ENCODE results near the gene SLC9A9.

The SLC9A9 gene

GRCh38 chr3:143266927-143267326 is 581.3 kb downstream of the SLC9A9 start:
- DNase-seq = no peak

- no peak for DNase-seq
Observed at GRCh38 chr3:143266511-143266910, 581.8 kb downstream of the SLC9A9 start.

DNA sequence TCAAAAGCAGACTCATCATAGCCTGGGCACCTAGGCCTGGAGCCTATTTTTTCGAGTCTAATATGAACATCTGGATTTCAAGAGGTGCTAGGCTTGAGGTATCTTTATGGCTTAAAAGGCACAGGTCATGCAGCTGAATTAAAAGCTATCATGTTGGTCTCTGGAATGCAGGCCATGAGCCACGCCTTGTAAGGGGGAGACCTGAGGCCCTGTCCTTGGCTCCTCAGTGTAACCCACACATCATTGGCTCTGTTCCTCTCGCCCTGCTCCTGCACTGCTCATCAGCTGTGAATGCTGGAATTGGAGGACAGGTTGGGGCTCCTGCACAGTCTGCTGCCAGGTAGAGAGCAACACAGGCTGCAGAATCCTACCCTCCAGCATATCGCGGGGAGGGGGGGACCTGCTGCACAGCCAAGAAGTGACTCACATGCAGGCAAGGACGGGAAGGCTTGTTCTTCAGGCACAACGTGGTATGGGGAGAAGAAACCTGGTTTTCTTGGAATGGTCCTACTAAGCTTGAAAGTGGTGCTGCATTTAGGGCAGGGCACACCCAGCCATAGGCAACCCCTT is 582.7 kb downstream of the SLC9A9 start:
- DNase-seq = no peak

DNA sequence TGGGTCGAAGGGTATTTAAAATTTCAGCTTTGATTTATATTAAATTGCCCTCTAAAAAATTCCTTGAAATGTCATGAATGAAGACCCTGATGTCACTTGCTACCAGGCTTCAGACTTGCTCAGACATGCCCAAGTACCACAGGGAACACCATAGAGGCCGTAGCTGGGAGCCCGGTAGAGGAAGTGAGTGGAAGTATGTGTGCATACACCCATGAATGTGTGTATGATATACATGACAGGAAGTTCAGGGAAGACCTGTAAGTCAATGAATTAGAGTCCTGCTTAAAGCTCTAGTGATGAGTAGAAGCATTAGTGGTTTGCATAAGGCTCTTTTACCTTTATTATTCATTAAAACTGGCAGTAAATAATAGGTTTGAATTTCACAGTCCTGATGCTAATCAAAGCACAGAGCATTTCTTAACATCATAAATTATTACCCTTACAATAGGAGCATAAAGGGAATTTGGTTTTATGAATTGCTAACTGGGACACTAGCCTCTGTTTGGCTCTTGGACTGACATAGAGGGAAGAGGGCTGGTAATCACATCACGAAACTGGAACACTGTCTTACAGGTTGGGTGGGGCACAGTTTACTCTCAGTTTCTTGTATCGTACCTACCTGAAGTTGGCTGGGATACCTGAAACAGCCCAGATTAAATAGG is 584.3 kb downstream of the SLC9A9 start:
- DNase-seq = no peak

GRCh38 chr3:143261848-143262247 is 586.4 kb downstream of the SLC9A9 start:
- DNase-seq = no peak

GRCh38 chr3:143258692-143259091 is 589.6 kb downstream of the SLC9A9 start:
- DNase-seq = no peak

- DNase-seq = no peak
Observed at GRCh38 chr3:143256416-143256815, 591.9 kb downstream of the SLC9A9 start.

- DNase-seq = no peak
Observed at GRCh38 chr3:143255739-143256138, 592.5 kb downstream of the SLC9A9 start.

- no peak for DNase-seq
Observed at GRCh38 chr3:143252931-143253330, 595.3 kb downstream of the SLC9A9 start.

DNA sequence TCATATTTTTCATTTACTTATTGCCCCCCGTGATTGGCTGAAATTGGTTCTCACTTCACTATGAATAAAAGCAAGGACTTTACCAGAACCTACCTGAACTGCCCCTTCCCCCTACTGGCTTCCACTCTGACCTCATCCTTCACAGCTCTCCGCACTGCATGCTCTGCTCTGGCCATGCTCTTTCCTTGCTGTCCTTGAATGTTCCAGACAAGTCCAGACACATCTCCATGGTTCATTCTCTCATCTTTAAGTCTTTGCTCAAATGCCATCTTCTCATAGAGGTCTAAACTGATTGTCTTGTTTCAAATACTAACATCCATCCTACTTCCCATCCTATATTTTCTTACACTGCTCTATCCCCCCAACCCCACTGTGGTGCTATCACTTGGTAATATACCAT is 599.3 kb downstream of the SLC9A9 start:
- no peak for DNase-seq

- DNase-seq = no peak
Observed at GRCh38 chr3:143247073-143247472, 601.2 kb downstream of the SLC9A9 start.

DNA sequence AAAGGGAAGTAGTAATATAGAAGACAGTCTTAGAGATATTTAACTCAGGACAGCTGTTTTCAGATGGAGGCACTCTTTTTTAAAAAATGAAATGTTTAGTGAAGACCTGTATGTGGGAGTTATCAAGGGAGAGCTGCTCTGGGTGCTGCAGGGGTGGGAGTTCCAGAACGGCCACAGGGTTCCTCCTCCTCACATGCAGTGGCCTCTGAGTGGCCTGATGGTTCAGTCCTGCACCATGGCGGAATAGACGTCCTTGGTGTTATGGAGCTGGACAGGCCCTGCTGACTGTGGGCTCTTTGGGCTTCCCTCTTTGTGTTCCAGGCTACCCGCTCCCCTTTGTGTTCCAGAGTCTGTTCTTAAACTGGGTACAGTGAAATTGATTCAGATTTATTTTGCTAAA is 602.6 kb downstream of the SLC9A9 start:
- no peak for DNase-seq

DNA sequence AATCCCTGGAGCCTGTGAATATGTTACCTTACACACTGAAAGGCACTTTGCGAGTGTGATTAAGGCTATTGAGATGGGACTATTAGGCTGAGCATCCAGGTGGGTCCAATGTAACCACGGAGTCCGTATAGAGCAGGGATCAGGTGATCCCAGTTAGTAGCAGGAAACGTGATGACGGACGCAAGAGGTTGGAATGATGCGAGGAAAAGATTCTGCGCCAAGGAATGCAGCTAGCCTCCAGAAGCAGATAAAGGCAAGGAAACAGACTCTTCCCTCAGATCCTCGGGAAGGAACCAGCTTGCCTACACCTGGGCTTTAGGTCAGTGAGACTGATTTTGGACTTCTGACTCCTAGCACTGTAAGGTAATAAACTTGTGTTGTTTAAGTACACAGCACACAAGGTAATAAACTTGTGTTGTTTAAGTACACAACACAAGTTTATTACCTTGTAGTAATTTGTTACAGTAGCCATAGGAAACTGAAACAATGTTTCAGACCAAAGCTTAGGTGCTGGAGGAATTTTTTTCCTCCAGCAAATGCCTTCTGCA is 603.7 kb downstream of the SLC9A9 start:
- no peak for DNase-seq

- no peak for DNase-seq
Observed at GRCh38 chr3:143243686-143244085, 604.6 kb downstream of the SLC9A9 start.

GRCh38 chr3:143242691-143243090 is 605.6 kb downstream of the SLC9A9 start:
- DNase-seq = no peak

DNA sequence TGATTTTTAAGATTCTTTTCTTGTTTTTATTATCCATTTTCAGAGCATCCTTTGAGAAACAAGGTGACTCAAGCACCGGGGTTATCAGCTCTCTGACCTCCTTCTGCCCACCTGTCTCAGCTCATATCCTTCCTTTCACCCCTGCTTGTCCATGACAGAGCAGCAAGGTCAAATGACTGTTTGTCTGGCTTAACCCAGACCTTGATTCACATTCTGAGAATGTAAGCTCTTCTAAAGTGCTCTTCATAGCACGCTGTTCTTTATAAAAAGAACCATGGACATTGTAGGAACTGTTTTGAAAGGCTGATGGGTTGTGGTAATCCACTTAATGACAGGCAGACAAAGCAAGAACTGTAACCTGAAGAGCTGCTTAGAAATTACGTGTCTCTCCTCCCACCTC is 606.2 kb downstream of the SLC9A9 start:
- DNase-seq = no peak

DNA sequence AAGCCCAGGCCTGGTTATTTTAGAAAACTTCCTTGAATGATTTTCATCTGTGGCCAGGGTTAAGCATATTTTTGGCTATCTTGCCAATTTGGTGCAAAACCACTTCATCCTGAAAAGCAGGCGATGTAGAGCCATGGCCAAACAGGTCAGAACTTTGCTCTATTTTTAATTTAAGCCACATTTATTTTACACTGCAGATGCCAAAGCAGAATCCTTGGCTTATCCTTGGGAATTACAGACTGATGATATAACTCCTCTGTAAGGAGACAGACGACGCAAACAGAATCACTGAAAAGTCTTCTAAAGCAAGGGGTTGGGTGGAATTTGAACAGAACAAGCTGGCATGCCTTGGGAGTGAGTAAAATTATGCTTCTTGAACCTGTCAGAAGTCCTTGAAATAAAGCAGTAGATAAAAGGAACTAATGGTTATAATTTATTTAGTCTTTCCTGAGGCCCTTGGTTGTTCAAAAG is 606.8 kb downstream of the SLC9A9 start:
- no peak for DNase-seq

DNA sequence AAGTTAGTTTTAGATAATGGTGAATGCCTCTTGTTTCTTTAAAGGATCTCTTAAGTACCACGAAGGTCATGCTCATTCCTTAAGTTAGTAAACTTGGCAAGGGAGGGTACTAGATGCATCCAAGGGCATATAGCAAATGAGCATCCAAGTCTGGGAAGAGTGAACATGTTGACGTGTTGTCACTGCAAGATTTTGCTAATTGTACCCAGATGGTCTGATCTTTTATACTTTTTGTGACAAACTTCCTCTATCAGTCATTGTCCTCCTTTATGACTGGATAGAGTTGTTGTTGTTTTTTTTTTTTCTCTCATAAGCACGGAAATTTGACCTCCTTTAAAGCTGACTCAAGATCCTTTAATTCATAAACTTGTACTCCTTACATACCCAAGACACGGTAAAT is 607.4 kb downstream of the SLC9A9 start:
- no peak for DNase-seq

- DNase-seq = no peak
Observed at GRCh38 chr3:143239031-143239430, 609.2 kb downstream of the SLC9A9 start.

- DNase-seq = no peak
Observed at GRCh38 chr3:143237077-143237627, 611.1 kb downstream of the SLC9A9 start.

GRCh38 chr3:143236226-143236964 is 611.9 kb downstream of the SLC9A9 start:
- DNase-seq = no peak

DNA sequence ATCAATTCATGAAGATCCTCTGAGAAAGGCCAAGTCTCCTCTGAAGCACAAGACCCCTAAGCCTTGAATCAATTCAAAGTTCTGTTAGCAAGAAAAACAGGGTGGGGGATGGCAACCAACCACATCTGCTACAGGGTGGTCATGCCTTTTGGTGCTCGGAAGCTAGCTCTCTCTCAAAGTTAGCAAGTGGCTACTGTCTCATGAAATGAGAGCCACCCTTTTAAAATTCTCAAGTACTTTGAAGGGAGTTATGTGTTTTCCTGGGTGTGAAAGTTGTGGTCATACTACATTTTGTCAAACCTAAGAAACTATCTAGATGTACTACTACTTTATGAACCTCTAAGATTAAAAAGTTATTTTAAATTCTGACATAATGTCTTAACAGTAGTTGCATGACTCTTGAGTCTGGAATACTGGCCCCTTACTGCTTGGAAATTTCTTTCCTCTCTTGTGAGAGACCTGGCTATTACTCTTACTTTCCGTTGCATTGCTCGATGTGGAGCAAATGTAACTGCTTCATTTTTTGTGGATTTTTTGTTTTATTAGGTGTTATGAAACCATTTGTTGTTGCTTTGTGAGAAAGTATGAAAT is 612.6 kb downstream of the SLC9A9 start:
- no peak for DNase-seq

DNA sequence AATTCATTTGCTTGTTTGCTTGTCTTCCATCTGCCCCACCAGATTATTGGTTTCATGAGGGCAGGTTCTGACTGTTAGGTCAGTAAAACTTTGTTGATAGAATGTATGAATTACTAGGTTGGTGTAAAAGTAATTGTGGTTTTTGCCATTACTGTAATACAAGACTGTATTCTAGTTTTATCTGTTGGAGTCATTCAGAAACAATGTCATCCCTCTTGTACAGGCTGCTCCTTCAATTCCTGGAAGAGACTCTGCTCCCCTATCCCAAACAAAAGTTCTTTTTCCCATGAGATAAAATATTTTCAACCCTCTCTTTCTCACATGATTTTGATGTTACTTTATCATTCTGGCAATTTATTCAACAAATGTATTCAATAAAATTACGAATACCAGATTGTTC is 613.7 kb downstream of the SLC9A9 start:
- no peak for DNase-seq
